Endothelial cell of umbilical vein (primary cell): Measurements from ENCODE around the gene MITF. TPM values are rescaled to one million over a fixed set of nuclear protein-coding genes. Genes with fewer than 3 reads are reported as not detected.

ENCODE experiments used
- BruUV-seq: library from RNA; stranded (reverse); fragments of 400-500 nt; replicated peaks from 2 replicates; lab custom pipeline; 2021; lab: Mats Ljungman, UMichigan
- CTCF ChIA-PET: fragments of 300-600, 350-600 bp; sonication (Branson Sonifier 250); formaldehyde crosslinking; loops from one replicate; lab custom pipeline; 2021; ENCODE audit warnings: antibody characterized with exemption, inconsistent platforms; lab: Charles Lee
- POLR2A ChIA-PET: fragments of 300-600, 350-600 bp; sonication (Branson Sonifier 250); formaldehyde crosslinking; loops from one replicate; lab custom pipeline; 2021; ENCODE audit warnings: antibody characterized with exemption, inconsistent platforms; lab: Charles Lee
- DNase-seq: peaks from one replicate; pipeline ENCODE4 v3.0.0-alpha.2; 2011; ENCODE audit warnings: low read depth, low spot score
- FAIRE-seq: peaks from 2 replicates; lab custom pipeline; 2011; peaks lifted over from hg19 to GRCh38; lab: Jason Lieb, UNC
- H2AFZ ChIP-seq: 2 replicates; pipeline ENCODE4 v1.6.0; 2012; ENCODE audit warnings: low read depth, low read length, control low read depth, inconsistent platforms
- H3K27ac ChIP-seq: 2 replicates; pipeline ENCODE4 v1.5.1; 2011; ENCODE audit warnings: low read depth, mild to moderate bottlenecking, control low read depth, low read length, moderate library complexity; ENCODE audit not compliant: insufficient read depth
- H3K27me3 ChIP-seq, 2 experiments: 2 replicates each; pipeline versions ENCODE4 v1.6.0 to v1.6.1; 2011; ENCODE audit warnings: low read length in 2 of 2, mixed read lengths in 1 of 2; ENCODE audit not compliant: control insufficient read depth in 2 of 2, insufficient read depth in 2 of 2
- H3K36me3 ChIP-seq, 2 experiments: 2 replicates in 1 of 2; 3 replicates in 1 of 2; pipeline ENCODE4 v1.5.1; 2011; ENCODE audit warnings: low read length in 2 of 2, mild to moderate bottlenecking in 1 of 2, moderate library complexity in 1 of 2; ENCODE audit not compliant: control insufficient read depth in 2 of 2, insufficient read depth in 2 of 2; ENCODE audit errors: extremely low read depth in 1 of 2
- H3K4me1 ChIP-seq: 3 replicates; pipeline ENCODE4 v1.5.1; 2011; ENCODE audit warnings: mild to moderate bottlenecking, low read length; ENCODE audit not compliant: control insufficient read depth, insufficient read depth; ENCODE audit errors: extremely low read depth
- H3K4me2 ChIP-seq: 2 replicates; pipeline ENCODE4 v1.6.1; 2011; ENCODE audit warnings: low read length, control low read depth, mixed read lengths; ENCODE audit not compliant: insufficient read depth
- H3K4me3 ChIP-seq, 3 experiments: fragments of 200-600 bp in 1 of 3; sonication (generic), shearing (Covaris generic) in 1 of 3; replicated peaks in 1 of 3; 2 replicates each; pipeline ENCODE4 v1.5.1; 2011 to 2016; ENCODE audit warnings: control low read depth in 3 of 3, low read length in 3 of 3, mild to moderate bottlenecking in 2 of 3, inconsistent platforms in 1 of 3, low read depth in 1 of 3, moderate library complexity in 1 of 3; ENCODE audit not compliant: insufficient read depth in 1 of 3
- H3K79me2 ChIP-seq: 2 replicates; pipeline ENCODE4 v1.6.0; 2012; ENCODE audit warnings: low read length, inconsistent platforms; ENCODE audit not compliant: control insufficient read depth, insufficient read depth
- H3K9ac ChIP-seq: replicated peaks from 2 replicates; pipeline ENCODE3; 2011; ENCODE audit warnings: low read length, control low read depth; ENCODE audit not compliant: insufficient read depth; ENCODE audit errors: extremely low read depth
- H3K9me1 ChIP-seq: replicated peaks from 3 replicates; pipeline ENCODE4 v1.6.0; 2011; ENCODE audit warnings: mild to moderate bottlenecking, low read length; ENCODE audit not compliant: control insufficient read depth, insufficient read depth; ENCODE audit errors: extremely low read depth
- H3K9me3 ChIP-seq: replicated peaks from 2 replicates; pipeline ENCODE4 v1.5.1; 2012; ENCODE audit warnings: low read length, inconsistent platforms; ENCODE audit not compliant: control insufficient read depth, insufficient read depth
- H4K20me1 ChIP-seq: replicated peaks from 2 replicates; pipeline ENCODE3; 2011; ENCODE audit warnings: mild to moderate bottlenecking, low read length; ENCODE audit not compliant: control insufficient read depth, insufficient read depth; ENCODE audit errors: extremely low read depth
- EZH2 ChIP-seq: IDR thresholded peaks from 2 replicates; pipeline ENCODE4 v1.6.1; 2012; ENCODE audit warnings: borderline replicate concordance, low read depth, mild to moderate bottlenecking, moderate library complexity, low read length, inconsistent platforms; ENCODE audit not compliant: severe bottlenecking
- FOS ChIP-seq: IDR thresholded peaks from 2 replicates; pipeline ENCODE4 v1.6.1; 2011; ENCODE audit warnings: mild to moderate bottlenecking, low read length, moderate library complexity, borderline replicate concordance; ENCODE audit not compliant: insufficient read depth
- GATA2 ChIP-seq: IDR thresholded peaks from 2 replicates; pipeline ENCODE4 v1.7.0; 2011; ENCODE audit warnings: low read depth, mild to moderate bottlenecking, moderate library complexity, mixed read lengths, low read length; ENCODE audit not compliant: insufficient read length, insufficient read depth
- JUN ChIP-seq: IDR thresholded peaks from 2 replicates; pipeline ENCODE4 v1.6.1; 2011; ENCODE audit warnings: borderline replicate concordance, low read depth; ENCODE audit not compliant: insufficient read length, insufficient read depth
- MYC ChIP-seq: IDR thresholded peaks from one replicate; pipeline ENCODE4 v1.6.1; 2011; ENCODE audit warnings: mild to moderate bottlenecking, low read depth, low read length
- POLR2A ChIP-seq: IDR thresholded peaks from 2 replicates; pipeline ENCODE4 v1.6.1; 2012; ENCODE audit warnings: low read depth, mild to moderate bottlenecking, control low read depth, low read length
- POLR2AphosphoS5 ChIP-seq: IDR thresholded peaks from 2 replicates; pipeline ENCODE4 v1.6.1; 2012; ENCODE audit warnings: low read depth, mild to moderate bottlenecking, control low read depth, low read length, moderate library complexity; ENCODE audit not compliant: insufficient read depth
- dilution Hi-C: fragments of 300-500 bp; cut with MboI; formaldehyde crosslinking; loops from one replicate; pipeline ENCODE4 v1.15.0; 2019; ENCODE audit warnings: low sequenced_read_pairs; ENCODE audit not compliant: extremely low pct_ligation_motif_present
- intact Hi-C: fragments of 100-400 bp; cut with micrococcal nuclease; formaldehyde crosslinking; loops from one replicate; pipeline ENCODE4 v1.10.0; 2022
- polyA plus RNA-seq, 4 experiments: library from polyadenylated mRNA; depleted of rRNA in 3 of 4; stranded (reverse) in 3 of 4; unstranded in 1 of 4; fragments of >200 nt; gene quantifications; 2 replicates each; pipeline versions ENCODE4 v1.2.1 to v1.2.3, GENCODE V29; 2011 to 2012; ENCODE audit warnings: missing spikeins in 1 of 4
- total RNA-seq: library from RNA; stranded (reverse); gene quantifications from 2 replicates; pipeline ENCODE4 v1.2.3, GENCODE V29; 2021
- TF ChIP-seq, protein P1 (sequence below), 2 donors: IDR thresholded peaks; 1 replicate in 1 of 2; 2 replicates in 1 of 2; pipeline ENCODE4 v1.5.1; 2011; ENCODE audit warnings: low read length in 2 of 2, mild to moderate bottlenecking in 2 of 2, moderate library complexity in 2 of 2, control low read depth in 1 of 2, inconsistent platforms in 1 of 2, low read depth in 1 of 2; ENCODE audit not compliant: insufficient read depth in 1 of 2; ENCODE audit errors: extremely low read depth in 1 of 2
- TF ChIP-seq, protein P2 (sequence below): IDR thresholded peaks from 2 replicates; pipeline ENCODE4 v1.6.1; 2011; ENCODE audit not compliant: insufficient read depth, insufficient read length

The MITF gene
- total and polyA plus RNA-seq, 2 donors (not counting 3 experiments of a cell fraction or from before 2014, with no cell fraction given), result 1.6 to 2.5 TPM

DNA sequence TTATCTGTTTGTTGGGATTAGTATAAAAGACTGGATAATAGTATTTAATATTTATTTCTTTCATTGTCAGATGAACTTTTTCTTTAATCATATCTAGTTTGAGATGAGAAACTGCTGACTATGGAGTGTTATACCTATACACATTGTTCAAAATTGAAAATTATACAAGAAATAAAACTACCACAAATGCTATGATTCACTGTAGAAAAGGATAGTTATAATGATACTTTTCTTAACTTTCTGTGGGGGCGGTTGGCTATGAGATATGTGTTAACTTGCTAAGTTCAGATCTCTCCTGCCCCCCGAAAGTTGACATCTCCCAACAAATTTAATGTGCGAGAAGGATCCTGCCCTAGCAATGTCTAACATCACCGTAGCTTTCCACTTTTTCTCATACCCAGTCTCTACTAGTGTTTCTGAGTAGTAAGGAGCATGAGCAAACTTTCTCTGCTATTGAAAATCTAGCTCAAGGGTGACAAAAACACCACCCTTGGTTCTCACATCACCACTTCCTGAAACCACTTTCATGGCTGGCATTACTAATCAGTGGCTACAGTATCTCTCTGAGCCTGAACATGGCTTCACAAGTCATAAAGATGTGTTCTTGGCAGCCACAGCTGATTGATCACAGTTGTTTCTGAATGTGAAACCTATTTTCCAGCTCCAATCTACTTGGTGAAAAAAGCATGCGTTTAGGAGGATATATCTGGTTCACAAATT lies 244.4 kb downstream of the MITF start:
- H3K36me3 ChIP-seq, result no peaks in the 10 kb centered on the region
- ChIA-PET CTCF (interaction anchor here (0.9 to 1.0 kb wide), 2 partner anchors 10 to 13 kb away, joined by 3 read pairs; no protein-coding TSS in a partner anchor), POLR2A (no interaction called here)
- no peak overlapping the region for H2AFZ ChIP-seq
- no TSS peak for BruUV-seq
- no peaks in the 10 kb centered on the region for H3K4me1 ChIP-seq
- no peaks in the 10 kb centered on the region for H3K9me1 ChIP-seq
- intact Hi-C loops, result no loop called here
- dilution Hi-C loops, result no loop called here
- H3K9ac ChIP-seq, result no peak overlapping the region
- FAIRE-seq (no peak), DNase-seq (no peak)
- H4K20me1 ChIP-seq, result no peaks in the 10 kb centered on the region
- no peak overlapping the region for H3K27ac ChIP-seq
- H3K27me3 ChIP-seq, result peaks cover 0 to 3% of the 10 kb centered on the region in 2 experiments
- H3K9me3 ChIP-seq, result no peaks in the 10 kb centered on the region
- no peaks in the 10 kb centered on the region for H3K79me2 ChIP-seq
- TF ChIP-seq GATA2 (no peak), EZH2 (no peak), POLR2A (no peak), JUN (no peak)
- H3K4me3 ChIP-seq, result no peak overlapping the region
- no peak overlapping the region for H3K4me2 ChIP-seq

DNA sequence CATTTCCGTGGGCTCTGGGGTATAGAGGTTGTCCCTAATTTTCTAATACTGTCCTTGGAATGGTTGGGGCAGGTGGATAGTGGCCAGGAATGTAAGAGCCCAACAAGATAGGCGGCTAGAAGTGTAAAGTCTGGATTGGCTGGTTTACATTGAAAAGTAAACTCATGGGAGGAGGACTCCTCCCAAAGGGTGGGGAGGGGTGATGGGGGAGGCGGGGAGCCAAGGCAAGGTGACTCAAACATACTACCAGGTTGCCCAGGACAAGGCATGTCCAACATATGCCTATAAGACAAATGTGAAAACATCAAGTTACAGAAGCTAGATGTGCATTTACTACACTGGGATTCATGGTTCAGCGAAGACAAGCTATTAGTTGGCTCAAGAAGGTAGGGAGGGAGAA lies 246.0 kb downstream of the MITF start:
- BruUV-seq, result no TSS peak
- CTCF ChIA-PET, result no interaction called here
- intact Hi-C loops, result no loop called here

More for the DNA sequence above, 246.0 kb downstream of the MITF start:
- POLR2A ChIA-PET, result no interaction called here
- no peak overlapping the region for H2AFZ ChIP-seq
- no peaks in the 10 kb centered on the region for H3K4me1 ChIP-seq
- dilution Hi-C loops, result no loop called here
- FAIRE-seq (no peak), DNase-seq (no peak)
- H3K27me3 ChIP-seq, result peaks cover 0 to 3% of the 10 kb centered on the region in 2 experiments
- no peaks in the 10 kb centered on the region for H3K9me3 ChIP-seq
- H4K20me1 ChIP-seq, result no peaks in the 10 kb centered on the region
- H3K9me1 ChIP-seq, result no peaks in the 10 kb centered on the region
- H3K27ac ChIP-seq, result no peak overlapping the region
- no peak overlapping the region for H3K4me3 ChIP-seq
- no peak overlapping the region for H3K4me2 ChIP-seq
- H3K79me2 ChIP-seq, result no peaks in the 10 kb centered on the region
- no peak overlapping the region for H3K9ac ChIP-seq
- TF ChIP-seq JUN (no peak), GATA2 (no peak), MYC (no peak), FOS (no peak), POLR2AphosphoS5 (no peak), POLR2A (no peak), EZH2 (no peak)
- TF ChIP-seq, protein P1, sequence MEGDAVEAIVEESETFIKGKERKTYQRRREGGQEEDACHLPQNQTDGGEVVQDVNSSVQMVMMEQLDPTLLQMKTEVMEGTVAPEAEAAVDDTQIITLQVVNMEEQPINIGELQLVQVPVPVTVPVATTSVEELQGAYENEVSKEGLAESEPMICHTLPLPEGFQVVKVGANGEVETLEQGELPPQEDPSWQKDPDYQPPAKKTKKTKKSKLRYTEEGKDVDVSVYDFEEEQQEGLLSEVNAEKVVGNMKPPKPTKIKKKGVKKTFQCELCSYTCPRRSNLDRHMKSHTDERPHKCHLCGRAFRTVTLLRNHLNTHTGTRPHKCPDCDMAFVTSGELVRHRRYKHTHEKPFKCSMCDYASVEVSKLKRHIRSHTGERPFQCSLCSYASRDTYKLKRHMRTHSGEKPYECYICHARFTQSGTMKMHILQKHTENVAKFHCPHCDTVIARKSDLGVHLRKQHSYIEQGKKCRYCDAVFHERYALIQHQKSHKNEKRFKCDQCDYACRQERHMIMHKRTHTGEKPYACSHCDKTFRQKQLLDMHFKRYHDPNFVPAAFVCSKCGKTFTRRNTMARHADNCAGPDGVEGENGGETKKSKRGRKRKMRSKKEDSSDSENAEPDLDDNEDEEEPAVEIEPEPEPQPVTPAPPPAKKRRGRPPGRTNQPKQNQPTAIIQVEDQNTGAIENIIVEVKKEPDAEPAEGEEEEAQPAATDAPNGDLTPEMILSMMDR (IDR thresholded peaks at IDR 0.05; ENCODE audit: extremely low read depth in 1 of 2, insufficient read depth in 1 of 2, low read depth in 1 of 2, low read length in 2 of 2), result no peak
- TF ChIP-seq, protein P2, sequence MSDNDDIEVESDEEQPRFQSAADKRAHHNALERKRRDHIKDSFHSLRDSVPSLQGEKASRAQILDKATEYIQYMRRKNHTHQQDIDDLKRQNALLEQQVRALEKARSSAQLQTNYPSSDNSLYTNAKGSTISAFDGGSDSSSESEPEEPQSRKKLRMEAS, result no peak
- no peaks in the 10 kb centered on the region for H3K36me3 ChIP-seq
